NCI-H524 (cell line): ENCODE results near the gene RASA3.

Experiments used
- DNase-seq, 2 experiments: peaks; one replicate each; lab custom pipeline; 2025; lab: John Stamatoyannopoulos, UW

Gene RASA3

GRCh38 chr13:113968463-113969310, 163.7 kb downstream of the RASA3 start:
- no peak for DNase-seq

GRCh38 chr13:113967729-113968462, 164.5 kb downstream of the RASA3 start:
- DNase-seq = no peak

- DNase-seq = no peak
Measured at GRCh38 chr13:113967206-113967720, 165.2 kb downstream of the RASA3 start.

GRCh38 chr13:113965968-113966884, 166.2 kb downstream of the RASA3 start:
- DNase-seq = no peak

- no peak for DNase-seq
Measured at GRCh38 chr13:113965383-113965874, 167.0 kb downstream of the RASA3 start.

GRCh38 chr13:113964251-113964995, 168.0 kb downstream of the RASA3 start:
- no peak for DNase-seq

- DNase-seq = no peak
Measured at GRCh38 chr13:113963376-113963775, 169.0 kb downstream of the RASA3 start.

GRCh38 chr13:113962975-113963374, 169.4 kb downstream of the RASA3 start:
- no peak for DNase-seq

- no peak for DNase-seq
Measured at GRCh38 chr13:113962386-113962785, 170.0 kb downstream of the RASA3 start.

GRCh38 chr13:113960276-113960948, 172.0 kb downstream of the RASA3 start:
- DNase-seq = no peak

- DNase-seq = no peak
Measured at GRCh38 chr13:113959198-113959597, 173.2 kb downstream of the RASA3 start.

- DNase-seq = no peak
Measured at GRCh38 chr13:113958373-113958772, 174.1 kb downstream of the RASA3 start.

GRCh38 chr13:113956571-113956970, 175.9 kb downstream of the RASA3 start:
- DNase-seq = no peak

GRCh38 chr13:113955691-113956090, 176.7 kb downstream of the RASA3 start:
- no peak for DNase-seq

- no peak for DNase-seq
Measured at GRCh38 chr13:113955235-113955634, 177.2 kb downstream of the RASA3 start.

- no peak for DNase-seq
Measured at GRCh38 chr13:113954046-113954835, 178.2 kb downstream of the RASA3 start.

- DNase-seq = no peak
Measured at GRCh38 chr13:113953561-113953960, 178.9 kb downstream of the RASA3 start.

GRCh38 chr13:113952983-113953520, 179.4 kb downstream of the RASA3 start:
- no peak for DNase-seq
